Measurements from ENCODE around the gene DGKB. TPM values are rescaled to one million over a fixed set of nuclear protein-coding genes. Genes with fewer than 3 reads are reported as not detected.

Gene DGKB
- total RNA-seq, 5 donors from 2014 or later (not counting 1 experiment from before 2014, with no cell fraction given) = not detected

DNA sequence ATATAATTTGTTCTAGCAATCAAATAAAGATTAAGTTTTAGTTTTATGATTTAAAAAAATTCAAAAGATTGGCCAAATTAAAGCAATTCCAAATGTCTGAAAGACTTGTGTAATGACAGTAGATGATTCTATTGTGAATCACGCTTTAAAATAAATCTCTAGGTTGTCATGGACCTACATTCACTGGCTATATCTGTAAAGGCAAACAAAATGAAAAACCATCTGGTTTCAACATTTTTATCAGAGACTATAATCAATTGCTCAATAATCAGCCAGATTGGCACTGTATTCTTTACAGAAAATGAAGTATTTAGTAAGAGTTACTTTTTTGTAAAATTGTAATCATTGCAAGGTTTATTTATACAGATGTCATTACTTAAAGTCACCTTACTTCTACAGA, 60.7 kb downstream of the DGKB start:
- POLR2A ChIA-PET = no interaction called here

DNA sequence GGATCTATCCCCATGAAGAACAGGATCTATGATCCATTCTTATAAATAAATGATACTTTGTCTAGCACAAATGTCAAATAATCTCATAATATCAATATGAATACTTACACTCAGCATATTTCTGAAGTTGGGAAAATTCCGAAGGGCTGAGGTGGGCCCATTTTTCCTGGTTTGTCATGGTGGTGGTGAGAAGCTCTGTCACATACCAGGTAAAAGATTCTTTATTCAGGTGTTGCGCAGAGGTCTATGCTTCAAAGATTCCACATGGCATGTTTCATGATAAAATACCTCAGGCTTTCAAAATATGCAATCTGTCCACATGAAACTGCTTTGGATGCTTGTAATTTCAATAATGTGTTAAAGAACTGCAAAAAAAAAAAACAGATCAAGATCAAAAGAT, 61.5 kb downstream of the DGKB start:
- ChIA-PET POLR2A (no interaction called here), CTCF (no interaction called here)
- H3K4me1 Mint-ChIP-seq = no peaks in the 10 kb centered on the region
- WGBS (ENCODE audit: insufficient coverage) = no CpG with 5 or more reads among the region's 2 CpGs
- Histone ChIP-seq H3K9me3 (no peaks in the 10 kb centered on the region), H3K4me3 (ENCODE audit: control insufficient read depth in 1 of 2, extremely low read depth in 1 of 2, low read length in 1 of 2) (no peak overlapping the region), H3K27ac (ENCODE audit: low read length) (no peak overlapping the region), H3K4me1 (ENCODE audit: control insufficient read depth in 1 of 2, extremely low read depth in 1 of 2, insufficient read depth in 2 of 2, low read length in 2 of 2) (no peaks in the 10 kb centered on the region), H3K27me3 (replicated peaks in 1 of 2; ENCODE audit: control insufficient read depth in 2 of 2, extremely low read depth in 1 of 2, insufficient read depth in 2 of 2, low read length in 1 of 2) (no peaks in the 10 kb centered on the region), H3K36me3 (ENCODE audit: control insufficient read depth in 2 of 2, extremely low read depth in 1 of 2, insufficient read depth in 1 of 2, low read length in 1 of 2) (no peaks in the 10 kb centered on the region)
- H3K9me3 Mint-ChIP-seq = peaks cover 0 to 9% (median 8%) of the 10 kb centered on the region in 3 donors
- no peak overlapping the region for H3K27ac Mint-ChIP-seq
- H3K36me3 Mint-ChIP-seq = no peaks in the 10 kb centered on the region
- DNase-seq (no peak), ATAC-seq (replicated peaks in 1 of 4) (no peak)
- H3K4me3 Mint-ChIP-seq = no peak overlapping the region
- H3K27me3 Mint-ChIP-seq = no peaks in the 10 kb centered on the region

More for the DNA sequence above, 60.7 kb downstream of the DGKB start:
- CTCF ChIA-PET = no interaction called here
- Histone ChIP-seq H3K9me3 (no peaks in the 10 kb centered on the region), H3K4me3 (ENCODE audit: control insufficient read depth in 1 of 2, extremely low read depth in 1 of 2, low read length in 1 of 2) (no peak overlapping the region), H3K27me3 (replicated peaks in 1 of 2; ENCODE audit: control insufficient read depth in 2 of 2, extremely low read depth in 1 of 2, insufficient read depth in 2 of 2, low read length in 1 of 2) (no peaks in the 10 kb centered on the region), H3K27ac (ENCODE audit: low read length) (no peak overlapping the region), H3K36me3 (ENCODE audit: control insufficient read depth in 2 of 2, extremely low read depth in 1 of 2, insufficient read depth in 1 of 2, low read length in 1 of 2) (no peaks in the 10 kb centered on the region), H3K4me1 (ENCODE audit: control insufficient read depth in 1 of 2, extremely low read depth in 1 of 2, insufficient read depth in 2 of 2, low read length in 2 of 2) (no peaks in the 10 kb centered on the region)
- no peak overlapping the region for H3K27ac Mint-ChIP-seq
- no peaks in the 10 kb centered on the region for H3K27me3 Mint-ChIP-seq
- H3K4me3 Mint-ChIP-seq = no peak overlapping the region
- WGBS (ENCODE audit: insufficient coverage) = no CpG with 5 or more reads among the region's 1 CpG
- DNase-seq (no peak), ATAC-seq (replicated peaks in 1 of 4) (no peak)
- H3K9me3 Mint-ChIP-seq = peaks cover 0 to 9% (median 8%) of the 10 kb centered on the region in 3 donors
- H3K36me3 Mint-ChIP-seq = no peaks in the 10 kb centered on the region
- H3K4me1 Mint-ChIP-seq = no peaks in the 10 kb centered on the region

DNA sequence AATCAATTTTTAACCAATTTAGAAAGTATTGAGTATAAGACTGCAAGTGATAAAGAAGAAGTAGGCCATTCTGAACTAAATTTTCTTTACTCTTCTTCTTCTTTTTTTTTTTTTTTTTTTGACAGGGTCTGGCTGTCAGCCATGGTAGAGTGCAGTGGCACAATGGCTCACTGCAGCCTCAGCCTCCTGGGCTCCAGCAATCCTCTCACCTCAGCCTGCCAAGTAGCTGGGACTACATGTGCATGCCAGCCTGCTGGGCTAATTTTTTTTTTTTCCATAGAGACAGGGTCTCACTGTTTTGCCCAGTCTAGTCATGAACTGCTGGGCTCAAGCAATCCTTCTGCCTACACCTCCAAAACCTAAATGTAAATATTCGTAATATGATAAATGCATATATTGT, 63.2 kb downstream of the DGKB start:
- Mint-ChIP-seq H3K9me3 (peaks cover 0 to 9% (median 8%) of the 10 kb centered on the region in 3 donors), H3K4me3 (no peak overlapping the region), H3K36me3 (no peaks in the 10 kb centered on the region), H3K27me3 (no peaks in the 10 kb centered on the region), H3K4me1 (no peaks in the 10 kb centered on the region), H3K27ac (no peak overlapping the region)
- no peaks in the 10 kb centered on the region for H3K9me3 ChIP-seq
- ATAC-seq (replicated peaks in 1 of 4) (no peak), DNase-seq (no peak)
- H3K4me1 ChIP-seq (ENCODE audit: control insufficient read depth in 1 of 2, extremely low read depth in 1 of 2, insufficient read depth in 2 of 2, low read length in 2 of 2) = no peaks in the 10 kb centered on the region
- H3K27ac ChIP-seq (ENCODE audit: low read length) = no peak overlapping the region
- H3K4me3 ChIP-seq (ENCODE audit: control insufficient read depth in 1 of 2, extremely low read depth in 1 of 2, low read length in 1 of 2) = no peak overlapping the region
- CTCF ChIA-PET = no interaction called here
- no peaks in the 10 kb centered on the region for H3K27me3 ChIP-seq (replicated peaks in 1 of 2; ENCODE audit: control insufficient read depth in 2 of 2, extremely low read depth in 1 of 2, insufficient read depth in 2 of 2, low read length in 1 of 2)
- no peaks in the 10 kb centered on the region for H3K36me3 ChIP-seq (ENCODE audit: control insufficient read depth in 2 of 2, extremely low read depth in 1 of 2, insufficient read depth in 1 of 2, low read length in 1 of 2)
- POLR2A ChIA-PET = no interaction called here
- WGBS (ENCODE audit: insufficient coverage) = no CpG with 5 or more reads among the region's 1 CpG

DNA sequence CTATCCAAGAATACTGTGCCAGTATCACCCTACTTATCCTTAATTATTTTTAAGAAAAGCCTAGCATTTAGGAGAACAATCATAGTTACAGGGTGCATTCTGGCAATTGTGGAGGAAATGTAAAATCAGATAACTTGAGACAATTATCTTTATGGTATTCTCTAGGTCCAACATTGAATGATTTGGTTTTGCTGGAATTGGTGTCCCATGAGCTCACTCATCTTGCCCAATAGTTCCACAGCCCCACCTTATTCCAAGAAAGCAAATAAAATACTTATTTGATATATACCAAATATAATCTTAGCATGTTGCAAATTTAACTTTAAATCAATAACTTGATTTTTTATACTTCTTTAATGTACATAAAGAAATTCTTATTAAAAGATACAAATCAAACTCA, 65.3 kb downstream of the DGKB start:
- Histone ChIP-seq H3K4me3 (ENCODE audit: control insufficient read depth in 1 of 2, extremely low read depth in 1 of 2, low read length in 1 of 2) (no peak overlapping the region), H3K27me3 (replicated peaks in 1 of 2; ENCODE audit: control insufficient read depth in 2 of 2, extremely low read depth in 1 of 2, insufficient read depth in 2 of 2, low read length in 1 of 2) (no peaks in the 10 kb centered on the region), H3K9me3 (no peaks in the 10 kb centered on the region), H3K36me3 (ENCODE audit: control insufficient read depth in 2 of 2, extremely low read depth in 1 of 2, insufficient read depth in 1 of 2, low read length in 1 of 2) (no peaks in the 10 kb centered on the region), H3K4me1 (ENCODE audit: control insufficient read depth in 1 of 2, extremely low read depth in 1 of 2, insufficient read depth in 2 of 2, low read length in 2 of 2) (no peaks in the 10 kb centered on the region), H3K27ac (ENCODE audit: low read length) (no peak overlapping the region)
- no peak overlapping the region for H3K27ac Mint-ChIP-seq
- ATAC-seq (replicated peaks in 1 of 4) (no peak), DNase-seq (no peak)
- H3K27me3 Mint-ChIP-seq = no peaks in the 10 kb centered on the region
- no peaks in the 10 kb centered on the region for H3K4me1 Mint-ChIP-seq
- ChIA-PET POLR2A (no interaction called here), CTCF (no interaction called here)
- H3K4me3 Mint-ChIP-seq = no peak overlapping the region
- peaks cover 0 to 15% (median 4%) of the 10 kb centered on the region in 3 donors for H3K9me3 Mint-ChIP-seq
- no peaks in the 10 kb centered on the region for H3K36me3 Mint-ChIP-seq

DNA sequence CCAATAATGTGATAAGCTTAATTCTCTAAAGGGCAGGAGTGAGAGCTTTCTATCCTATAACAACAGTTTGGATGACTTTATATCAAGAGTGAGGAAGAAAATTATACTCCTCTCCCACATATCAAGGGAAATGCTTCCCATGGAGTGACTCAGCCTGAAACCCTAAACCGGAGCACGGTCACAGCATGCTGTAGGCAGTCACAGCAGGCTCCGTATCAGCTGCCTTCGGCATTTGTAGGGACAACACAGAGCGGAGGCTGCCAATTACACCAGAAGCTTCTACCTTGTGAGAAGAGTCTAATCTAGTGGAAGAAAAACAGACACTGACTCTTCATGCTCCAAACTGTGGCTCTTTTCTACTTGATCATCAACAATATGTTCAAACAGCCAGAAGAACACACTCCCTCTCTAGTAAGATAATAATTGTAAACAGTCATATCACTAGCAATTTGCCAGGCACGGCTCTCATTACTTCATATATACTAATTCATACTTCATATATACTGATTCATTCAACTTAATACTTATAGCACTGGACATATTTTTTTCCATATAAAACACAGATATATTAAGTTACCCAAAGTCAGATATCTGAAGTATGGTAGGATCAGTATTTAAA, 65.9 kb downstream of the DGKB start:
- ATAC-seq (replicated peaks in 1 of 4) (no peak), DNase-seq (no peak)
- ChIA-PET POLR2A (no interaction called here), CTCF (no interaction called here)
- Histone ChIP-seq H3K36me3 (ENCODE audit: control insufficient read depth in 2 of 2, extremely low read depth in 1 of 2, insufficient read depth in 1 of 2, low read length in 1 of 2) (no peaks in the 10 kb centered on the region), H3K9me3 (no peaks in the 10 kb centered on the region), H3K4me1 (ENCODE audit: control insufficient read depth in 1 of 2, extremely low read depth in 1 of 2, insufficient read depth in 2 of 2, low read length in 2 of 2) (no peaks in the 10 kb centered on the region), H3K27me3 (replicated peaks in 1 of 2; ENCODE audit: control insufficient read depth in 2 of 2, extremely low read depth in 1 of 2, insufficient read depth in 2 of 2, low read length in 1 of 2) (no peaks in the 10 kb centered on the region), H3K4me3 (ENCODE audit: control insufficient read depth in 1 of 2, extremely low read depth in 1 of 2, low read length in 1 of 2) (no peak overlapping the region), H3K27ac (ENCODE audit: low read length) (no peak overlapping the region)
- no peak overlapping the region for H3K27ac Mint-ChIP-seq
- H3K27me3 Mint-ChIP-seq = no peaks in the 10 kb centered on the region
- peaks cover 0 to 16% (median 4%) of the 10 kb centered on the region in 3 donors for H3K9me3 Mint-ChIP-seq
- no peaks in the 10 kb centered on the region for H3K36me3 Mint-ChIP-seq
- 69% methylated on average over 4 of the region's 6 CpGs for WGBS (ENCODE audit: insufficient coverage)
- no peaks in the 10 kb centered on the region for H3K4me1 Mint-ChIP-seq
- H3K4me3 Mint-ChIP-seq = no peak overlapping the region

DNA sequence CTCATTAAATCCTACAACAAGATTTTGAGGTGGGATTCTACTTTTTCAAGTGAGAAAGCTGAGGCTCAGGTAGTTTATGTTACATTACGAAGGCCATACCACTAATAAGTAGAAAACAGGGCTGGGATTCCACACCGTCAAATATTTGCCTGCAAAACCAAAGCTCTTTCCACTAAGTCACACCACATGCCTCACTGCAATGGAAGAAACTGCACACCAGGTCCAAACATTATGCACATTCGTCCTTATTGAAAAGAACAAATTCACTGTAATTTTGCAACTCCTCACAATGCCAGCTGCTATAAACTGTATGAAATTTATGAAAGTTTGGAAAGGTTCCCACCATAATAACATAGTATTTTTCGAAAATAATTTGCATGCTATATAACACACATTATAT, 66.5 kb downstream of the DGKB start:
- Histone ChIP-seq H3K9me3 (no peaks in the 10 kb centered on the region), H3K4me3 (ENCODE audit: control insufficient read depth in 1 of 2, extremely low read depth in 1 of 2, low read length in 1 of 2) (no peak overlapping the region), H3K27ac (ENCODE audit: low read length) (no peak overlapping the region), H3K4me1 (ENCODE audit: control insufficient read depth in 1 of 2, extremely low read depth in 1 of 2, insufficient read depth in 2 of 2, low read length in 2 of 2) (no peaks in the 10 kb centered on the region), H3K27me3 (replicated peaks in 1 of 2; ENCODE audit: control insufficient read depth in 2 of 2, extremely low read depth in 1 of 2, insufficient read depth in 2 of 2, low read length in 1 of 2) (no peaks in the 10 kb centered on the region), H3K36me3 (ENCODE audit: control insufficient read depth in 2 of 2, extremely low read depth in 1 of 2, insufficient read depth in 1 of 2, low read length in 1 of 2) (no peaks in the 10 kb centered on the region)
- no peak for DNase-seq
- POLR2A ChIA-PET = no interaction called here
- CTCF ChIA-PET = no interaction called here
- WGBS (ENCODE audit: insufficient coverage) = 100% methylated on average over 1 of the region's 4 CpGs
- Mint-ChIP-seq H3K4me1 (no peaks in the 10 kb centered on the region), H3K27me3 (no peaks in the 10 kb centered on the region), H3K27ac (no peak overlapping the region), H3K36me3 (no peaks in the 10 kb centered on the region), H3K4me3 (no peak overlapping the region), H3K9me3 (peaks cover 0 to 16% (median 4%) of the 10 kb centered on the region in 3 donors)
- no peak for ATAC-seq (replicated peaks in 1 of 4)

DNA sequence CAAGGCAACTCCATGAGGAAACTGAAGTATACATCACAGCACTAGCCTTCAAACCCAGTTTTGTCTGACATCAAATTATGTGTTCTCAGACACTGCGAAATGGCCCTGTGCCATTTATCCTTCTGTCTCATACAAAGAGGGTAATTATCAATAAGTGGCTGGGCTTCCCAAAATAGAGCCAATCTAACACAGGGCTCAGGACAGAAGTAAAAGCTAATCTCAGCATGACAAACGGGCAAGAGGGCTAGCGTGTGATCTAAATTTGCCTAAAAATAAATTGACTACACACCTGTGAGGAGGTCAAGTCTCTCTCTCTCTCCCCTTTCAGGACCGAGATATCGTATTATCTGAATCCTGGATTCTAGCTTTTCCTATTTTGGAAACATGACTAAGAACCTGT, 67.2 kb downstream of the DGKB start:
- Histone ChIP-seq H3K4me1 (ENCODE audit: control insufficient read depth in 1 of 2, extremely low read depth in 1 of 2, insufficient read depth in 2 of 2, low read length in 2 of 2) (no peaks in the 10 kb centered on the region), H3K36me3 (ENCODE audit: control insufficient read depth in 2 of 2, extremely low read depth in 1 of 2, insufficient read depth in 1 of 2, low read length in 1 of 2) (no peaks in the 10 kb centered on the region), H3K4me3 (ENCODE audit: control insufficient read depth in 1 of 2, extremely low read depth in 1 of 2, low read length in 1 of 2) (no peak overlapping the region), H3K9me3 (no peaks in the 10 kb centered on the region), H3K27me3 (replicated peaks in 1 of 2; ENCODE audit: control insufficient read depth in 2 of 2, extremely low read depth in 1 of 2, insufficient read depth in 2 of 2, low read length in 1 of 2) (no peaks in the 10 kb centered on the region), H3K27ac (ENCODE audit: low read length) (no peak overlapping the region)
- Mint-ChIP-seq H3K27me3 (no peaks in the 10 kb centered on the region), H3K9me3 (peaks cover 0 to 12% (median 4%) of the 10 kb centered on the region in 3 donors), H3K36me3 (no peaks in the 10 kb centered on the region), H3K27ac (no peak overlapping the region), H3K4me3 (no peak overlapping the region), H3K4me1 (no peaks in the 10 kb centered on the region)
- CTCF ChIA-PET = no interaction called here
- no peak for ATAC-seq (replicated peaks in 1 of 4)
- WGBS (ENCODE audit: insufficient coverage) = 90% methylated on average over 2 of the region's 5 CpGs
- POLR2A ChIA-PET = no interaction called here
- no peak for DNase-seq
